ENCODE measurements around the gene NFATC3. TPM values are rescaled to one million over a fixed set of nuclear protein-coding genes. Genes with fewer than 3 reads are reported as not detected.

NFATC3 gene
- total and polyA plus RNA-seq, 4 donors, result 9.7 to 21.2 (median 16.8) TPM

DNA sequence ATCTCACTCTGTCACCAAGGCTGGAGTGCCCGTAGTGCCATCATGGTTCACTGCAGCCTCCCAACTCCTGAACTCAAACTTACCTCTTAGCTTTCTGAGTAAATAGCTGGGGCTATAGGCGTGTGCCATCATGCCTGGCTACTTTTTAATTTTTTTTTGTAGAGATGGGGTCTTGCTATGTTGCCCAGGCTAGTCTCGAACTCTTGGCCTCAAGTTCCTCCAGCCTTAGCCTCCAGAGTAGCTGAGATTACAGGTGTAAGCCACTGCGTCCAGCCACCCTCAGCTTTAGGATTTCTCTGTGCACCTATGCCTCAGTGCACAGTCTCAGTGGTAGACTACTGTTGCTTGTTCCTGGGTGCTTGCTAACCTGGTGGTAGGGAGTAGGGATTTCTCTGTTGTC is 184.6 kb downstream of the NFATC3 start (continued):
- TF ChIP-seq, protein P1, sequence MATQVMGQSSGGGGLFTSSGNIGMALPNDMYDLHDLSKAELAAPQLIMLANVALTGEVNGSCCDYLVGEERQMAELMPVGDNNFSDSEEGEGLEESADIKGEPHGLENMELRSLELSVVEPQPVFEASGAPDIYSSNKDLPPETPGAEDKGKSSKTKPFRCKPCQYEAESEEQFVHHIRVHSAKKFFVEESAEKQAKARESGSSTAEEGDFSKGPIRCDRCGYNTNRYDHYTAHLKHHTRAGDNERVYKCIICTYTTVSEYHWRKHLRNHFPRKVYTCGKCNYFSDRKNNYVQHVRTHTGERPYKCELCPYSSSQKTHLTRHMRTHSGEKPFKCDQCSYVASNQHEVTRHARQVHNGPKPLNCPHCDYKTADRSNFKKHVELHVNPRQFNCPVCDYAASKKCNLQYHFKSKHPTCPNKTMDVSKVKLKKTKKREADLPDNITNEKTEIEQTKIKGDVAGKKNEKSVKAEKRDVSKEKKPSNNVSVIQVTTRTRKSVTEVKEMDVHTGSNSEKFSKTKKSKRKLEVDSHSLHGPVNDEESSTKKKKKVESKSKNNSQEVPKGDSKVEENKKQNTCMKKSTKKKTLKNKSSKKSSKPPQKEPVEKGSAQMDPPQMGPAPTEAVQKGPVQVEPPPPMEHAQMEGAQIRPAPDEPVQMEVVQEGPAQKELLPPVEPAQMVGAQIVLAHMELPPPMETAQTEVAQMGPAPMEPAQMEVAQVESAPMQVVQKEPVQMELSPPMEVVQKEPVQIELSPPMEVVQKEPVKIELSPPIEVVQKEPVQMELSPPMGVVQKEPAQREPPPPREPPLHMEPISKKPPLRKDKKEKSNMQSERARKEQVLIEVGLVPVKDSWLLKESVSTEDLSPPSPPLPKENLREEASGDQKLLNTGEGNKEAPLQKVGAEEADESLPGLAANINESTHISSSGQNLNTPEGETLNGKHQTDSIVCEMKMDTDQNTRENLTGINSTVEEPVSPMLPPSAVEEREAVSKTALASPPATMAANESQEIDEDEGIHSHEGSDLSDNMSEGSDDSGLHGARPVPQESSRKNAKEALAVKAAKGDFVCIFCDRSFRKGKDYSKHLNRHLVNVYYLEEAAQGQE (IDR thresholded peaks at IDR 0.05), result no peak
- no peak for TF ChIP-seq SP1 (IDR thresholded peaks at IDR 0.05)
- TF ChIP-seq RXRA (IDR thresholded peaks at IDR 0.05), result no peak
- TF ChIP-seq, protein P2, sequence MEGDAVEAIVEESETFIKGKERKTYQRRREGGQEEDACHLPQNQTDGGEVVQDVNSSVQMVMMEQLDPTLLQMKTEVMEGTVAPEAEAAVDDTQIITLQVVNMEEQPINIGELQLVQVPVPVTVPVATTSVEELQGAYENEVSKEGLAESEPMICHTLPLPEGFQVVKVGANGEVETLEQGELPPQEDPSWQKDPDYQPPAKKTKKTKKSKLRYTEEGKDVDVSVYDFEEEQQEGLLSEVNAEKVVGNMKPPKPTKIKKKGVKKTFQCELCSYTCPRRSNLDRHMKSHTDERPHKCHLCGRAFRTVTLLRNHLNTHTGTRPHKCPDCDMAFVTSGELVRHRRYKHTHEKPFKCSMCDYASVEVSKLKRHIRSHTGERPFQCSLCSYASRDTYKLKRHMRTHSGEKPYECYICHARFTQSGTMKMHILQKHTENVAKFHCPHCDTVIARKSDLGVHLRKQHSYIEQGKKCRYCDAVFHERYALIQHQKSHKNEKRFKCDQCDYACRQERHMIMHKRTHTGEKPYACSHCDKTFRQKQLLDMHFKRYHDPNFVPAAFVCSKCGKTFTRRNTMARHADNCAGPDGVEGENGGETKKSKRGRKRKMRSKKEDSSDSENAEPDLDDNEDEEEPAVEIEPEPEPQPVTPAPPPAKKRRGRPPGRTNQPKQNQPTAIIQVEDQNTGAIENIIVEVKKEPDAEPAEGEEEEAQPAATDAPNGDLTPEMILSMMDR (IDR thresholded peaks at IDR 0.05; ENCODE audit: low read depth, low read length, missing input control), result no peak
- TF ChIP-seq RAD21 (IDR thresholded peaks at IDR 0.05), result no peak
- no peak for TF ChIP-seq HNF4G (IDR thresholded peaks at IDR 0.05)

DNA sequence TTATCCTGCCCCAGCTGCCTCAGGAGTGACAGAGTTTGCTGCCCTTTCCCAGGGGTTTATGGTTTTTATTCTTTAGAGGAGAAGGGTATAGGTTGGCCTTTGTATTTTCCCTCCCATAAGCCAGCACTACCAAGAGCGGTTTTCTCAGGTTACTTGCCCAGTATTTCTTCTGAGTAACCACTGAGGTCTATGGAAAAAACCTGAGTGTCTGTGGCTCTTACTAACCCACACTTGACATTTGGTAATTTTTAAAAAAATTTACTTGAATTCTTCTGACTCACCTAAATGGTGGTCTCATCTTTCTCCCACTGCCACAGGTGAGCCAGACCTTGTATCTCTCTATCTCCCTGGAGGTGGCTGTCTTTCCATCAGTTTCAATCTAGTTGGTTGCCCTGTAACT is 185.2 kb downstream of the NFATC3 start:
- Histone ChIP-seq H3K9me3 (ENCODE audit: control insufficient read depth in 4 of 4, low read length in 3 of 4) (no peaks in the 10 kb centered on the region), H3K27me3 (ENCODE audit: control insufficient read depth in 4 of 4, insufficient read depth in 4 of 4, low read length in 3 of 4) (no peaks in the 10 kb centered on the region), H3K4me1 (ENCODE audit: control insufficient read depth in 4 of 4, insufficient read depth in 4 of 4, low read length in 3 of 4) (no peaks in the 10 kb centered on the region), H3K4me3 (ENCODE audit: low read depth in 1 of 3, low read length in 3 of 3) (no peak overlapping the region), H3K36me3 (ENCODE audit: control insufficient read depth in 4 of 4, insufficient read depth in 3 of 4, low read depth in 1 of 4, low read length in 3 of 4) (no peaks in the 10 kb centered on the region), H3K9ac (ENCODE audit: low read depth in 1 of 2, low read length in 2 of 2) (no peak overlapping the region), H3K27ac (ENCODE audit: low read depth in 1 of 2, low read length in 2 of 2) (no peak overlapping the region)
- TF ChIP-seq, protein P3, sequence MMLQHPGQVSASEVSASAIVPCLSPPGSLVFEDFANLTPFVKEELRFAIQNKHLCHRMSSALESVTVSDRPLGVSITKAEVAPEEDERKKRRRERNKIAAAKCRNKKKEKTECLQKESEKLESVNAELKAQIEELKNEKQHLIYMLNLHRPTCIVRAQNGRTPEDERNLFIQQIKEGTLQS (IDR thresholded peaks at IDR 0.05), result no peak
- TF ChIP-seq YY1 (IDR thresholded peaks at IDR 0.05), result no peak
- no peak for TF ChIP-seq HNF4G (IDR thresholded peaks at IDR 0.05)
- no peak for TF ChIP-seq HNF4A (conservative IDR thresholded peaks at IDR 0.05)
- TF ChIP-seq EGR1 (IDR thresholded peaks at IDR 0.05; ENCODE audit: low read depth in 2 of 2), result no peak
- TF ChIP-seq TAF1 (conservative IDR thresholded peaks at IDR 0.05), result no peak
- no peak for TF ChIP-seq RXRA (IDR thresholded peaks at IDR 0.05)
- TF ChIP-seq NR2F2 (IDR thresholded peaks at IDR 0.05), result no peak
- no peak for TF ChIP-seq GABPA (IDR thresholded peaks at IDR 0.05 in 1 of 2, conservative IDR thresholded peaks at IDR 0.05 in 1 of 2)
- TF ChIP-seq, protein P4, sequence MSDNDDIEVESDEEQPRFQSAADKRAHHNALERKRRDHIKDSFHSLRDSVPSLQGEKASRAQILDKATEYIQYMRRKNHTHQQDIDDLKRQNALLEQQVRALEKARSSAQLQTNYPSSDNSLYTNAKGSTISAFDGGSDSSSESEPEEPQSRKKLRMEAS (IDR thresholded peaks at IDR 0.05), result no peak
- TF ChIP-seq FOXA1 (IDR thresholded peaks at IDR 0.05), result no peak
- TF ChIP-seq, protein P2 (IDR thresholded peaks at IDR 0.05; ENCODE audit: low read depth, low read length, missing input control), result no peak
- no peak for TF ChIP-seq SP1 (IDR thresholded peaks at IDR 0.05)
- TF ChIP-seq FOXA2 (IDR thresholded peaks at IDR 0.05), result no peak
- no peak for TF ChIP-seq JUND (IDR thresholded peaks at IDR 0.05)
- no peak for TF ChIP-seq RAD21 (IDR thresholded peaks at IDR 0.05)
- TF ChIP-seq, protein P5, sequence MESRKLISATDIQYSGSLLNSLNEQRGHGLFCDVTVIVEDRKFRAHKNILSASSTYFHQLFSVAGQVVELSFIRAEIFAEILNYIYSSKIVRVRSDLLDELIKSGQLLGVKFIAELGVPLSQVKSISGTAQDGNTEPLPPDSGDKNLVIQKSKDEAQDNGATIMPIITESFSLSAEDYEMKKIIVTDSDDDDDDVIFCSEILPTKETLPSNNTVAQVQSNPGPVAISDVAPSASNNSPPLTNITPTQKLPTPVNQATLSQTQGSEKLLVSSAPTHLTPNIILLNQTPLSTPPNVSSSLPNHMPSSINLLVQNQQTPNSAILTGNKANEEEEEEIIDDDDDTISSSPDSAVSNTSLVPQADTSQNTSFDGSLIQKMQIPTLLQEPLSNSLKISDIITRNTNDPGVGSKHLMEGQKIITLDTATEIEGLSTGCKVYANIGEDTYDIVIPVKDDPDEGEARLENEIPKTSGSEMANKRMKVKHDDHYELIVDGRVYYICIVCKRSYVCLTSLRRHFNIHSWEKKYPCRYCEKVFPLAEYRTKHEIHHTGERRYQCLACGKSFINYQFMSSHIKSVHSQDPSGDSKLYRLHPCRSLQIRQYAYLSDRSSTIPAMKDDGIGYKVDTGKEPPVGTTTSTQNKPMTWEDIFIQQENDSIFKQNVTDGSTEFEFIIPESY (IDR thresholded peaks at IDR 0.05), result no peak
- TF ChIP-seq, protein P1 (IDR thresholded peaks at IDR 0.05), result no peak
- DNase-seq (ENCODE audit: low spot score), result no peak
- 65% methylated on average over 1 of the region's 1 CpG for WGBS

Data from liver (tissue), 9 donors.